Type B pancreatic cell (in vitro differentiated cells): Measurements from ENCODE around the gene NEU4. TPM values are rescaled to one million over a fixed set of nuclear protein-coding genes. Genes with fewer than 3 reads are reported as not detected.
"Not testable (repeated sequence)": the region's sequence is repeated elsewhere in the genome, so short reads cannot be mapped to it uniquely, and the experiment has no call there.

Experiments
- DNase-seq: peaks from one replicate; pipeline ENCODE4 v3.0.0; 2021; ENCODE audit warnings: mixed read lengths; ENCODE audit not compliant: unreplicated experiment; ENCODE audit errors: extremely low spot score
- H3K27ac Mint-ChIP-seq: 2 replicates; pipeline ENCODE4 v1.8.0; 2021; ENCODE audit warnings: mild to moderate bottlenecking, mixed read lengths
- H3K27me3 Mint-ChIP-seq: 2 replicates; pipeline ENCODE4 v1.8.0; 2021; ENCODE audit warnings: mixed read lengths
- H3K36me3 Mint-ChIP-seq: 2 replicates; pipeline ENCODE4 v1.8.0; 2021; ENCODE audit warnings: mixed read lengths
- H3K4me1 Mint-ChIP-seq: one replicate; pipeline ENCODE4 v1.8.0; 2021; ENCODE audit warnings: mixed read lengths; ENCODE audit not compliant: unreplicated experiment
- H3K4me3 Mint-ChIP-seq: 2 replicates; pipeline ENCODE4 v1.8.0; 2021; ENCODE audit warnings: mild to moderate bottlenecking, mixed read lengths
- H3K9me3 Mint-ChIP-seq: 2 replicates; pipeline ENCODE4 v1.8.0; 2021; ENCODE audit warnings: mixed read lengths
- CTCF ChIP-seq: fragments of 200-600 bp; sonication (generic); conservative IDR thresholded peaks from 2 replicates; pipeline ENCODE4 v1.5.0; 2021; ENCODE audit warnings: antibody characterized with exemption, mild to moderate bottlenecking
- long read RNA-seq: library from polyadenylated mRNA; unstranded; transcript quantifications from one replicate; pipeline ENCODE4 v2.0.0, GENCODE V29; 2020
- total RNA-seq: library from RNA; stranded (reverse); gene quantifications from 2 replicates; pipeline ENCODE4 v1.2.1, GENCODE V29; 2021; ENCODE audit warnings: low replicate concordance

Gene NEU4
- total RNA-seq: 0.19 and 0.51 TPM in 2 replicates
- long read RNA-seq: 0 reads

GRCh38 chr2:241808721-241809382 lies at the start of gene NEU4:
Gene NEU4 (plus strand): TSS chr2:241809193. CDS start chr2:241814485, 5,292 bp downstream.
- H3K4me3 Mint-ChIP-seq: peak within 1 kb of the TSS; percentile 69
- peak within 1 kb of the TSS; percentile 68 for H3K27ac Mint-ChIP-seq
- H3K9me3 Mint-ChIP-seq: no peaks in the 10 kb centered on the region
- no peak for DNase-seq
- H3K27me3 Mint-ChIP-seq: peaks cover 10% of the 10 kb centered on the region
- H3K36me3 Mint-ChIP-seq: no peaks in the 10 kb centered on the region
- no peak for TF ChIP-seq CTCF
- H3K4me1 Mint-ChIP-seq: peaks cover 13% of the 10 kb centered on the region

DNA sequence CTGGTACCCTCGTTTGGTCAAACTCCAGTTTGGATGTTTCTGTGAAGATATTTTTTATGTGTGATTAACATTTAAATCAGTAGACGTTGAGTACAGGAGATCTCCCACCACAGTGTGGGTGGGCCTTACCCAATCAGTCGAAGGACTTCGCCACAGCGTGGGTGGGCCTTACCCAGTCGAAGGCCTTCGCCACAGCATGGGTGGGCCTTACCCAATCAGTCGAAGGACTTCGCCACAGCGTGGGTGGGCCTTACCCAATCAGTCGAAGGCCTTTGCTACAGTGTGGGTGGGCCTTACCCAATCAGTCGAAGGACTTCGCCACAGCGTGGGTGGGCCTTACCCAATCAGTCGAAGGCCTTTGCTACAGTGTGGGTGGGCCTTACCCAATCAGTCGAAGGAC lies 49.1 kb upstream of the NEU4 start:
- H3K9me3 Mint-ChIP-seq, H3K27me3 Mint-ChIP-seq, H3K4me3 Mint-ChIP-seq, DNase-seq: not testable (repeated sequence)
- peak overlapping the region; percentile 86 for H3K27ac Mint-ChIP-seq
- H3K4me1 Mint-ChIP-seq: peaks cover 29% of the 10 kb centered on the region
- peaks cover 17% of the 10 kb centered on the region for H3K36me3 Mint-ChIP-seq

DNA sequence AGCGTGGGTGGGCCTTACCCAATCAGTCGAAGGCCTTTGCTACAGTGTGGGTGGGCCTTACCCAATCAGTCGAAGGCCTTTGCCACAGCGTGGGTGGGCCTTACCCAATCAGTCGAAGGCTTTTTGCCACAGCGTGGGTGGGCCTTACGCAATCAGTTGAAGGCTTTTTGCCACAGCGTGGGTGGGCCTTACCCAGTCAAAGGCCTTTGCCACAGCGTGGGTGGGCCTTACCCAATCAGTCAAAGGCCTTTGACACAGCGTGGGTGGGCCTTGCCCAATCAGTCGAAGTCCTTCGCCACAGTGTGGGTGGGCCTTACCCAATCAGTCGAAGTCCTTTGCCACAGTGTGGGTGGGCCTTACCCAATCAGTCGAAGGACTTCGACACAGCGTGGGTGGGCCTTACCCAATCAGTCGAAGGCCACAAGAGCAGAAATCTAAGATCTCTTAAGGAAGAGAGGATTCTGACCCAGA lies 48.7 kb upstream of the NEU4 start:
- H3K27me3 Mint-ChIP-seq: no peaks in the 10 kb centered on the region
- TF ChIP-seq CTCF: no peak
- peaks cover 29% of the 10 kb centered on the region for H3K4me1 Mint-ChIP-seq
- H3K36me3 Mint-ChIP-seq: peaks cover 17% of the 10 kb centered on the region
- H3K4me3 Mint-ChIP-seq: no peak overlapping the region
- DNase-seq: no peak
- H3K9me3 Mint-ChIP-seq: no peaks in the 10 kb centered on the region
- no peak overlapping the region for H3K27ac Mint-ChIP-seq

DNA sequence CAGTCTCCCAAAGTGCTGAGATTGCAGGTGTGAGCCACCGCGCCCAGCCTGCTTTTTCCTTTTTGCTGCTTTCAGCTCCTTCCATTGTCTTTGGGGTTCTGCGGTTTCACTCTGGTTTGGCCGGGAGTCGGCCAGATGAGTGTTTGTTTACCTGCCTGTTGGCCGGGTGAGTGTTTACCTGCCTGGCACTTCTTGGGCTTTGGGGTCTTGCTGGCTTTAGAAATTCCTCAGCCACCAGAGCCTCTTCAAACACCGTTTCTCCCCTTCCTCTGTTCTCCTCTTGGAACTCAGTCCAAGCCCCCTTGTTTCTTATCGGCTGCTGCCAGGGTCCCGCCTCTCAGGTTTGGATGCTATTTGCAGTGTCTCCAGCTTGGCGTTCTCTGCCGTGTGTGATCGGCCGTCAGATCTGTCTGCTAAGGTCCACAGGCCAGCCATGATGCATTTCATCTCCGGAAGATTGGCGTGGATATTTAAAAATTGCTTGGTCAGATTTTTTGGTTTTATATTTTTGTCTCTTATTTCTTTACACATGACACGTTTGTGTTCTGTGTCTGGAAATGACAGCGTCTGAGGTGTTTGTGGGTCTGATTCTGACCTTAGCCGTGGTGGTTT lies 46.6 kb upstream of the NEU4 start:
- Mint-ChIP-seq H3K9me3 (no peaks in the 10 kb centered on the region), H3K27ac (peak overlapping the region; percentile 95)

DNA sequence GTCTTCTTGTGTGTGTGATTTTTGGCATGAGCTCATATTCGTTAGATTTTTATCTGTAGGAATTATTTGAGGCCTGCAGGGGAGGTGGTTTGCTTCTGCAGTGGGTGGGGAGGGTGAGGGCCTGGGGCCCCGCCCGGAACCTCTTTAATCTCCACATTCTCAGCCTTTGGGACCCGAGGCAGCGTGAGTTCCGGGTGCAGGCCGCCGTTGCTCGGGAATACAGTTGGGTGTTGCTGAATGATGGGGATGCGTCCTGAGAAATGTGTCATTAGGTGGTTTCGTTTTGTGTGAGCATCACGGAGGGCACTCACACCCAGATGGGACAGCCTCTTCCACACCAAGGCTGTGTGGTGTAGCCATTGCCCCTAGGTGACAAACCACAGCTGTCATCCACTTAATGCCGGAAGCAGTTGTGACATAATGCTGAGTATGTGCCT lies 46.0 kb upstream of the NEU4 start:
- DNase-seq: no peak
- TF ChIP-seq CTCF: no peak
- no peaks in the 10 kb centered on the region for H3K9me3 Mint-ChIP-seq
- H3K4me3 Mint-ChIP-seq: peak overlapping the region; percentile 11
- H3K27ac Mint-ChIP-seq: peak overlapping the region; percentile 95
- H3K36me3 Mint-ChIP-seq: peaks cover 17% of the 10 kb centered on the region
- H3K4me1 Mint-ChIP-seq: peaks cover 29% of the 10 kb centered on the region
- no peaks in the 10 kb centered on the region for H3K27me3 Mint-ChIP-seq

More for the DNA sequence above, 46.6 kb upstream of the NEU4 start:
- no peak for DNase-seq
- Mint-ChIP-seq H3K4me1 (peaks cover 29% of the 10 kb centered on the region), H3K36me3 (peaks cover 17% of the 10 kb centered on the region), H3K27me3 (no peaks in the 10 kb centered on the region), H3K4me3 (peak overlapping the region; percentile 11)
- no peak for TF ChIP-seq CTCF

DNA sequence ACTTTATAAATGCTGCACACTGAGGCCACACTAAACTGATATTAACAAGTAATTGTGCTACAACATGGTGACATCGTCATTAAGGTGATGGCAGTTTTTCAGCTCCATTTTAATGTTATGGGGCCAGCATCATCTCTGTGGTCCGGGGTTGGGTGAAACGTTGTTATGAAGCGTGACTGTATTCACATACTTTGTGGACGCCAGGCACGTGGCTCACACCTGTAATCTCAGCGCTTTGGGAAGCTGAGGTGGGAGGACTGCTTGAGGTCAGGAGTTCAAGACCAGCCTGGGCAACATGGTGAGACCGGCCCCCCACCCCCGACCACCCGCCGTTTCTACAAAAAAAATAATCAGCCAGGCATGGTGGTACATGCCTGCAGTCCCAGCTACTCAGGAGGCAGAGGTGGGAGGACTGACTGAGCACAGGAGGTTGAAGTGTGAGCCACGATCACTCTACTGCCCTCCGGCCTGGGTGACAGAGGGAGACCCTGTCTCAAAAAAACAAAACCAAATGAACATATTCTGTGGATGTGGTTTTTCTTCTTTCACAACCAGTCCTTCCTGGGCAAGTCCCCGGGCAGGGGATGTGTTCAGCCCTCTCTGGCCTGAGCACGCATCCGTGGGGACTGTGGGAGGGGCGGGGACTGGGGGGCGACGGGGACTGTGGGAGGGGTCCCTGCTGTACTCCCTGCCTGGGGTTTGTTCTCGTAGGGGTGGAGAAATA lies 45.3 kb upstream of the NEU4 start:
- Mint-ChIP-seq H3K27me3 (no peaks in the 10 kb centered on the region), H3K4me3 (no peak overlapping the region)

More for the DNA sequence above, 45.3 kb upstream of the NEU4 start:
- DNase-seq: no peak
- Mint-ChIP-seq H3K9me3 (no peaks in the 10 kb centered on the region), H3K36me3 (peaks cover 17% of the 10 kb centered on the region), H3K27ac (peak overlapping the region; percentile 95), H3K4me1 (peaks cover 29% of the 10 kb centered on the region)
- no peak for TF ChIP-seq CTCF
